Measurements from ENCODE around the gene MVP.
"Not testable (repeated sequence)": the region's sequence is repeated elsewhere in the genome, so short reads cannot be mapped to it uniquely, and the experiment has no call there.

MVP gene

DNA sequence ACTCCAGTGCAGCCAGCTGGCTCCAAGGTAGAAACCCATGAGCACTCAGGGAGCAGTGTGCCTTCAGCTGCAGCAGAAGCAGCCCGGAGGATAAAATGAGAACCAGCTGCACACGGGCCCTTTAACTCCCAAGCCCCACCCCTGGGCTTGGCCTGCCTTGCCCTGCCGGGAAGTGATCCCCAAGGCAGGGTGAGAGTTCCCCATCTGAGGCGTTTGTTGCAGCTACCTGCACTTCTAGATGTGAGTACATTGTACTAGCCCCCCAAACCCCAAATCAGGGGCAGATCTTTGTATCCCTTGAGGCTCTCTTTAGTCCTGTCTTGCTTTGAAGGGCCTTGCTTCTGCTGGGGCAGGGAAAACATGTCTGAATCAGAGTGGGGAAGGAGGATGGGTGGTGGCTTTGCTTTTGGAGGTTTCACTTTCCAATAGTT is at the start of gene MVP:
Gene MVP (plus strand): TSS at position 192 of the 431 bp plus-strand sequence. CDS start 10,088 bp downstream, outside the sequence.
- peak; percentile 75 for DNase-seq (ENCODE audit: low spot score)

GRCh38 chr16:29772330-29772729 is 47.9 kb upstream of the MVP start:
- not testable (repeated sequence) for DNase-seq (ENCODE audit: low spot score)

GRCh38 chr16:29774730-29775129 is 45.5 kb upstream of the MVP start:
- DNase-seq (ENCODE audit: low spot score): no peak

DNA sequence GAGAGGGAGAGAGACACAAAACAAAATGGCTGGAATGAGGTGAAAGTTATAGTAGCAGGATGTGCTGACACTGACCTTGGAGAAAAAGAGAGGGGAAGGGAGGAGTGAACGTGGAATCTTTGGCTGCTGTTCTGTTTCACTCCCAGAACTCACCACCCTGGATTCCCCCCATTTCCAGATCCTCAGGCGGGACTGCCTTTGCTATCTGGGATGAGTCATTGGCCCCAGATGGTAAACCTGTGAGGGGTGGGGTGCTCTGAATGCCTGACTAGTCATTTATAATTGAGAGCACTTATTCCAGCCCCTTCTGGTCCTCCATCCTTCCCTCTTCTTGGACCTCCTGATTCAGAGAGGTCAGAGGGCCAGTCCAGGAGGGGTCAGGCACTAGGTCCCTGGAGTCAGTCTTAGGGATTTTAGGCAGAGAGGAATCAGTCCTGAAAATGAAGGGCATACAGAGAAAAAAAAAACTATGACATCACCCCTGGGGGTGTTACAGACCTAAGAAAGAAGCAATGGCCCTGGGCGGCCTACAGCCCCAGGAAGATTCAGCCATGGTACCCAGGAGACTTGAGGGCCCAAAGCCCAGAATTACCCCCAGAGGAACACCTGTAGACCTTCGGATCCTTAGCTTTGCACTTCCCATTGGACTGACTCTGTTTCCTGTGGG is 44.4 kb upstream of the MVP start:
- DNase-seq (ENCODE audit: low spot score): no peak

GRCh38 chr16:29777576-29778350 is 42.5 kb upstream of the MVP start, which contains the start of gene ZG16:
Gene ZG16, plus strand, starts transcription at chr16:29778256. Its CDS starts 1,011 bp downstream, at chr16:29779267.
- no peak for DNase-seq (ENCODE audit: low spot score)

- DNase-seq (ENCODE audit: low spot score): peak; percentile 42
Observed at GRCh38 chr16:29779474-29779873, 40.8 kb upstream of the MVP start.

GRCh38 chr16:29783094-29783953 is 36.9 kb upstream of the MVP start:
- not testable (repeated sequence) for DNase-seq (ENCODE audit: low spot score)

- peak; percentile 54 for DNase-seq (ENCODE audit: low spot score)
Observed at GRCh38 chr16:29784157-29784556, 36.1 kb upstream of the MVP start.

- DNase-seq (ENCODE audit: low spot score): peak; percentile 71
Observed at GRCh38 chr16:29784901-29785500, 35.3 kb upstream of the MVP start.

- DNase-seq (ENCODE audit: low spot score): not testable (repeated sequence)
Observed at GRCh38 chr16:29787155-29787554, 33.1 kb upstream of the MVP start.

GRCh38 chr16:29789775-29790182 is 30.5 kb upstream of the MVP start:
- peak; percentile 63 for DNase-seq (ENCODE audit: low spot score)

DNA sequence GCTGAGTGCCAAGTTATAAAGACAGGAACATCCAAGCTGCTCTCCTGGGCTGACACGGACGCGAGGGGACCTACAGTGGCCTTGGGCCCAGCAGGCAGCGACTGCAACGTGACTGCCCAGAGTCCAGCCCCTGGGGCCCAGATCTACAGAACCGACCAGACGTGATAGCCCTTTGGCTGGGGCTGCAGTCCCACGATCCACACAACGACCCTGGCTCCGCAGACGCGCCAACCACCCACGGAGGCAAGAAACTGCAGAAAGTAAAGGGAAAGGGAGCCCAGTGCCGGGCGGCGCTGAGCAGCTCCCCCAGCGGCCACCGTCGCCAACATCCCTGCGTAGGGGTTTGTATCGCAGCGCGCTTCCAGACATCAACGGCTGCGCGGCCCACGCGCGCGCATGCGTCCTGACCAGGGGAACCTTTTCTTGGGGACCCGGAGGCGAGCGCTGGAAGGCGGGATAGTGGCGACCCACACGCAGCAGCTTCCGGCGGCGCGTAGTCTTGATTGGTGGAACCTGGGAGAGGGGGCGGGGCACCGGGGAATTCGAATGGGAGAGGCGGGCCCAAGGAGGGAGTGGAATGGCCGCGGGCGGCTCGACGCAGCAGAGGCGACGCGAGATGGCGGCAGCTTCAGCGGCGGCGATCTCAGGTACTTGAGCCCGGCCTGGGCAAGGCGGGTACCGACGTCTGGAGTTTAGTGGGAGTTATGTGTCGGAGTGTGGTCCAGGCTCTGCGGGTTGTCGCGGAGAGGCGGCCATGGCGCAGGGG is 29.9 kb upstream of the MVP start, which contains the start of gene KIF22:
Gene KIF22 (plus strand): TSS at position 569 of the 766 bp plus-strand sequence. CDS start 9 bp downstream, at position 578.
- DNase-seq (ENCODE audit: low spot score): peak; percentile 99

DNA sequence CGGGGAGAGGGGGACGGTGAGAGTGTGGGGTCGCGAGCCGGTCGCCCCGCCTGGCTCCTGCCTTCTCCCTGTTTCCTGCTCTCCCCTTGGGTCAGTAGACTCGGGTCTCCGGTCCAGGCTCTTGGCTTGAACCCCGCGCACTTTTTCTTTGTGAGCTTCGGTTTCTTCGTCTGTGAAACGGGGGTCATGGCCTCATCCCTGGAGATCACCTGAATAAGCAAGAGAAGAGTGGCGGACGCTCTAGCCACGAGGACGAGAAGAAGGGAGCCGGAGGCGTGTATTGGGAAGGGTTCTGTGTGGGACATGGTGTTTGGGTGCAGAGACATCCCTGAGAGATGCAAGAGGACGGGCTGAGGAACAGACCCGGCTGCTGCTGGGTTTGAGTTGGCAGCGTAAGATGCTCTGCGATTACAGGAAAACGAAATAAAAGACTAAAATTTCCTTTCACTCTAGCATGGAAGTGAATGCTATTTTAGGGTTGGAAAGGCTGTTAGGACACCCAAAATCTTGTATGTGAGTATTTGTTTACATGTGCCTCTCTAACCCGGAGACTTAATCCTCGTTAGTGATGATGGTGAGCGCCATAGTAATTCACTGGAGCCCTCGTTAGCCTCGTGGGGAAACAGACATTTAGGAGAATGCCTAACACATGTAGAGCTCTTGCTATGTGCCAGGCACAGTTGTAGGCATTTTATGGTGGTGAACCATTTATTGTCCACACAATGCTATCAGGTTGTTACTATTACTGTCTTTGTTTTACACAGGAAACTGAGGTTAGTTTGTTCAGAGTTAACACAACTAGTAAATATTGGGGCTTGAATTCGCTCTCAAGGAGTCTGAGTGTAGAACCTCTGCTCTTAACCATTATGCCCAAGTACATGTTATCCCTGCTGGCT is 29.1 kb upstream of the MVP start:
- DNase-seq (ENCODE audit: low spot score): no peak

GRCh38 chr16:29791845-29792807 is 28.1 kb upstream of the MVP start:
- DNase-seq (ENCODE audit: low spot score): no peak

GRCh38 chr16:29793153-29793552 is 27.1 kb upstream of the MVP start:
- not testable (repeated sequence) for DNase-seq (ENCODE audit: low spot score)

DNA sequence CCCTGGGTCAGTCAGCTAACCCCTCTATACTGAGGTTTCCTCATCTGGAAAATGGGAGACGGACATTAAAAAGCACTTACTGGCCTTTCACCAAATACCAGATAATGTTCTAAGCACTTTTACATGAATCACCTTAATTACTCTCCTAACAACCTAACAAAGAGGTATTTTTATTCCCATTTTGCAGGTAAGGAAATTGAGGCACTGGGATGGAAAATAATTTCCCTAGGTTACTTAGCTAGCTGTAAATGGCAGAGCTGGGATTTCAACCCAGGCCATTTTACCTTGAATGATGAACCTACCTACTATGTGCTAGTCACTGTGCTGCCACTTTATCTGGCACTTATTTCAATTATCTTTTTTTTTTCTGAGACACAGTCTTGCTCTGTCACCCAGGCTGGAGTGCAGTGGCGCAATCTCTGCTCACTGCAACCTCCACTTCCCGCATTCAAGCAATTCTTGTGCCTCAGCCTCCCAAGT is 26.0 kb upstream of the MVP start:
- no peak for DNase-seq (ENCODE audit: low spot score)

GRCh38 chr16:29802416-29802935 is 17.8 kb upstream of the MVP start:
- DNase-seq (ENCODE audit: low spot score): no peak

- DNase-seq (ENCODE audit: low spot score): no peak
Observed at GRCh38 chr16:29804020-29804419, 16.2 kb upstream of the MVP start.
